ENCODE results near the gene PLCL1. TPM values are rescaled to one million over a fixed set of nuclear protein-coding genes. Genes with fewer than 3 reads are reported as not detected.

The PLCL1 gene
- total RNA-seq, 1 experiment from 2014 or later: not detected

DNA sequence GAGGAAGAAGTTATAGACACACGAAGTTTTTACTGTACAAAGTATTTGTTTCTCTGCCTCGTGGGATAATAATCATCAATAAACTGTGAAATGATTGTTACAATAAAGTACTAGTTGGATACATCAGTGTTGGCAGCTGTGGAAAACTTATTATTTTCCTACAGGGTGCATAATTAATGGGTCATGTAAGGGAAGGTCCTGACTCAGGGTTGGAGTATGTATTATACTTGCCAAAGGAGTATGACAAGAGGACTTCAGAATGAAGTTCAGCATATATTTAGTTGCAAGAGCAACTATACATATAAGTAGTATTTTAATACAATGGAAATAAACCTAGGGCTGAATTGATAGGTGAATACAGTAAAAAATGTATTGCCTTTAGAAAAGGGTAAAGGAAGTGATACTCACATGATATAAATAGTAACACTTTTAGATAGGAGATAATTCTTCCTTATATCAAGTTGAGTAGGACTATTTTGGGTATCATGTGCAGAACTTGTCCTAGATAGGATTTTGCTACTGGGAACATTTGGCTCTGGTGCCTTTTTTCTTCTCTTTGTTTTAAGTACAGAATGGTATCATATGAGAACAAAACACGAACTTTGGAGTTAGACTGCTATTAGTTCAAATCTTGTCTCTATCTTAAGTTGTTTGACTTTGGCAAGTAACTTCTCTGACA lies 79.1 kb downstream of the PLCL1 start:
- H3K36me3 ChIP-seq (ENCODE audit: low read depth): no peaks in the 10 kb centered on the region
- TF ChIP-seq EZH2 (IDR thresholded peaks at IDR 0.05; ENCODE audit: low read depth): no peak
- TF ChIP-seq, protein P1, sequence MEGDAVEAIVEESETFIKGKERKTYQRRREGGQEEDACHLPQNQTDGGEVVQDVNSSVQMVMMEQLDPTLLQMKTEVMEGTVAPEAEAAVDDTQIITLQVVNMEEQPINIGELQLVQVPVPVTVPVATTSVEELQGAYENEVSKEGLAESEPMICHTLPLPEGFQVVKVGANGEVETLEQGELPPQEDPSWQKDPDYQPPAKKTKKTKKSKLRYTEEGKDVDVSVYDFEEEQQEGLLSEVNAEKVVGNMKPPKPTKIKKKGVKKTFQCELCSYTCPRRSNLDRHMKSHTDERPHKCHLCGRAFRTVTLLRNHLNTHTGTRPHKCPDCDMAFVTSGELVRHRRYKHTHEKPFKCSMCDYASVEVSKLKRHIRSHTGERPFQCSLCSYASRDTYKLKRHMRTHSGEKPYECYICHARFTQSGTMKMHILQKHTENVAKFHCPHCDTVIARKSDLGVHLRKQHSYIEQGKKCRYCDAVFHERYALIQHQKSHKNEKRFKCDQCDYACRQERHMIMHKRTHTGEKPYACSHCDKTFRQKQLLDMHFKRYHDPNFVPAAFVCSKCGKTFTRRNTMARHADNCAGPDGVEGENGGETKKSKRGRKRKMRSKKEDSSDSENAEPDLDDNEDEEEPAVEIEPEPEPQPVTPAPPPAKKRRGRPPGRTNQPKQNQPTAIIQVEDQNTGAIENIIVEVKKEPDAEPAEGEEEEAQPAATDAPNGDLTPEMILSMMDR (conservative IDR thresholded peaks at IDR 0.05): no peak
- POLR2A ChIA-PET (ENCODE audit: unreplicated experiment): no interaction called here
- no peak overlapping the region for H3K4me2 ChIP-seq
- no peak overlapping the region for H3K27ac ChIP-seq
- intact Hi-C loops (cut with micrococcal nuclease; ENCODE audit: unreplicated experiment): no loop called here
- no peak for DNase-seq
- H3F3A ChIP-seq (ENCODE audit: insufficient read depth, low read depth): no peaks in the 10 kb centered on the region
- H3K9me2 ChIP-seq (ENCODE audit: insufficient read depth): no peaks in the 10 kb centered on the region
- no peak overlapping the region for H3K4me3 ChIP-seq
- no peaks in the 10 kb centered on the region for H4K20me1 ChIP-seq (ENCODE audit: insufficient read depth)
- no peaks in the 10 kb centered on the region for H3K27me3 ChIP-seq (ENCODE audit: insufficient read depth, low read depth)
- BruUV-seq (replicated peaks): no TSS peak
- no peaks in the 10 kb centered on the region for H3K9me3 ChIP-seq (ENCODE audit: insufficient read depth, low read depth)
- no peaks in the 10 kb centered on the region for H3K79me2 ChIP-seq (ENCODE audit: low read depth)
- no peaks in the 10 kb centered on the region for H3K4me1 ChIP-seq (replicated peaks; ENCODE audit: insufficient read depth)
- CTCF ChIA-PET: no interaction called here
- no peak overlapping the region for H2AFZ ChIP-seq

DNA sequence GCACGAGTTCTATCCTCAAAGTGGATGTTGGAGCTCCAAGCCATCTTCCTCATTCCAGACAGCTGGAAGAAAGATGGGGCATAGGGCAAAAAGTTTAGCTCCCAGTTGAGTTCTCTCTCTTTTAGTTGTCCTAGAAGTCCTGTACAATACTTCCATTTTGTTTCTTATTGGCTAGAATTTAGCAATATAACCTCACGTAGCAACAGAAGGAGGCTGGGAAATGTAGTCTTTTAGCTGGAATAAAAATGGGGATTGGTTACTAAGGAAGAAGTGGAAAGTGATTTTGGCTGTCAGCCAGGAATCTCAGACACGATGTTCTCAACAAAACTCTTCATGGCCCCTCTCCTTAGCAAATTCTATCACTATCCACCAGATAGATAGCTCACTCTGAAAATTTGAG lies 79.9 kb downstream of the PLCL1 start:
- Histone ChIP-seq H3K9me2 (ENCODE audit: insufficient read depth) (no peaks in the 10 kb centered on the region), H3F3A (ENCODE audit: insufficient read depth, low read depth) (no peaks in the 10 kb centered on the region), H3K4me1 (replicated peaks; ENCODE audit: insufficient read depth) (no peaks in the 10 kb centered on the region), H3K27ac (no peak overlapping the region), H3K9me3 (ENCODE audit: insufficient read depth, low read depth) (no peaks in the 10 kb centered on the region), H3K27me3 (ENCODE audit: insufficient read depth, low read depth) (no peaks in the 10 kb centered on the region), H3K36me3 (ENCODE audit: low read depth) (no peaks in the 10 kb centered on the region), H3K4me3 (no peak overlapping the region), H2AFZ (no peak overlapping the region), H3K4me2 (no peak overlapping the region), H4K20me1 (ENCODE audit: insufficient read depth) (no peaks in the 10 kb centered on the region), H3K79me2 (ENCODE audit: low read depth) (no peaks in the 10 kb centered on the region)
- intact Hi-C loops (cut with micrococcal nuclease; ENCODE audit: unreplicated experiment): no loop called here
- POLR2A ChIA-PET (ENCODE audit: unreplicated experiment): no interaction called here
- no peak for DNase-seq
- TF ChIP-seq, protein P1 (conservative IDR thresholded peaks at IDR 0.05): no peak
- no peak for TF ChIP-seq EZH2 (IDR thresholded peaks at IDR 0.05; ENCODE audit: low read depth)
- CTCF ChIA-PET: no interaction called here
- no TSS peak for BruUV-seq (replicated peaks)

DNA sequence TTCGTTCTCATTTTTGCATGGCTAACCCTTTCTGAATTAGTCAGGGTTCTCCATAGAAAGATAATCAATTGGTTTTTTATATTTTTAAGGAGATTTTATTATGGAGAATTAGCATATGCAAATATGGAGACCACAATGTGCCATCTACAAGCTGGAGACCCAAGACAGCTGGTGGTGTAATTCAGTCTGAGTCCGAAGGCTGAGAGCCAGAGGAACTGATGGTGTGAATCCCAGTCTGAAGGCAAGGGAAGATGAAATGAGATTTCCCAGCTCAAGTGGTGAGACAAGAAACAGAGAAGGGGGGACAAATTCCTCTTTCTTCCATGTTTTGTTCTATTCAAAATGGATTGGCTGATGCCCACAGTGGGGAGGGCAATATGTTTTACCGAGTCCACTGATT lies 80.7 kb downstream of the PLCL1 start:
- no peak overlapping the region for H3K27ac ChIP-seq
- intact Hi-C loops (cut with micrococcal nuclease; ENCODE audit: unreplicated experiment): no loop called here
- POLR2A ChIA-PET (ENCODE audit: unreplicated experiment): no interaction called here
- H3K4me1 ChIP-seq (replicated peaks; ENCODE audit: insufficient read depth): no peaks in the 10 kb centered on the region
- CTCF ChIA-PET: no interaction called here
- H2AFZ ChIP-seq: no peak overlapping the region
- no peaks in the 10 kb centered on the region for H3K27me3 ChIP-seq (ENCODE audit: insufficient read depth, low read depth)
- H3K9me2 ChIP-seq (ENCODE audit: insufficient read depth): no peaks in the 10 kb centered on the region
- no TSS peak for BruUV-seq (replicated peaks)
- DNase-seq: no peak
- no peaks in the 10 kb centered on the region for H3K36me3 ChIP-seq (ENCODE audit: low read depth)
- H3K79me2 ChIP-seq (ENCODE audit: low read depth): no peaks in the 10 kb centered on the region
- no peak overlapping the region for H3K4me3 ChIP-seq
- no peaks in the 10 kb centered on the region for H3K9me3 ChIP-seq (ENCODE audit: insufficient read depth, low read depth)
- no peaks in the 10 kb centered on the region for H4K20me1 ChIP-seq (ENCODE audit: insufficient read depth)
- H3F3A ChIP-seq (ENCODE audit: insufficient read depth, low read depth): no peaks in the 10 kb centered on the region
- no peak overlapping the region for H3K4me2 ChIP-seq
- no peak for TF ChIP-seq EZH2 (IDR thresholded peaks at IDR 0.05; ENCODE audit: low read depth)

DNA sequence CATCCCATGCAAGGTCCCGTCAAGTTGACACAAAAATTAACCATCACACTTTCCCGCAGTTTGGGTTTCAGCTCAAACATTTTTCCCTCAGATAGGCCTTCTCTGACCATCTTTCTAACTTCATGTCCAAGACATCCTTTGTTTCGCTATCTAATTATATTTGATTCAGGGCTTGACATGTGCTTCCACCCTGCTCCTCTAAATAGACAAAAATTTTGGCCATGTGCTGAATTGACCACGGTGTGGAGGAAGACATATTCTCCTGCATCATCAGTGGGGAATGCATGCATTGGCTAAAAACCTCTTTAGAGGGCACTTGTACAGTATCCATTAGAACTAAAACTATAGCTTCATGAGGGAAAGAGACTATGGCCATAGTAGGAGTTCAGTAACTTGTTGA lies 81.2 kb downstream of the PLCL1 start:
- BruUV-seq (replicated peaks): no TSS peak
- intact Hi-C loops (cut with micrococcal nuclease; ENCODE audit: unreplicated experiment): no loop called here
- no peak overlapping the region for H3K4me2 ChIP-seq
- no peaks in the 10 kb centered on the region for H3K9me2 ChIP-seq (ENCODE audit: insufficient read depth)
- no peak for DNase-seq
- H3F3A ChIP-seq (ENCODE audit: insufficient read depth, low read depth): no peaks in the 10 kb centered on the region
- no peak for TF ChIP-seq EZH2 (IDR thresholded peaks at IDR 0.05; ENCODE audit: low read depth)
- TF ChIP-seq, protein P1 (conservative IDR thresholded peaks at IDR 0.05): no peak
- no peaks in the 10 kb centered on the region for H3K9me3 ChIP-seq (ENCODE audit: insufficient read depth, low read depth)
- no peaks in the 10 kb centered on the region for H4K20me1 ChIP-seq (ENCODE audit: insufficient read depth)
- no peaks in the 10 kb centered on the region for H3K79me2 ChIP-seq (ENCODE audit: low read depth)
- H3K36me3 ChIP-seq (ENCODE audit: low read depth): no peaks in the 10 kb centered on the region
- CTCF ChIA-PET: no interaction called here
- no peak overlapping the region for H3K27ac ChIP-seq
- no peaks in the 10 kb centered on the region for H3K4me1 ChIP-seq (replicated peaks; ENCODE audit: insufficient read depth)
- H2AFZ ChIP-seq: no peak overlapping the region
- H3K27me3 ChIP-seq (ENCODE audit: insufficient read depth, low read depth): no peaks in the 10 kb centered on the region
- H3K4me3 ChIP-seq: no peak overlapping the region
- POLR2A ChIA-PET (ENCODE audit: unreplicated experiment): no interaction called here

Measured in PC-9 (cell line).